ENCODE measurements around the gene HEATR1.

Gene HEATR1

GRCh38 chr1:236524895-236525184, 79.5 kb downstream of the HEATR1 start:
- no peak for DNase-seq
- no peak for TF ChIP-seq CTCF (IDR thresholded peaks at IDR 0.05; ENCODE audit: low read depth, low read length, missing control alignments)
- no peaks in the 10 kb centered on the region for H3K27me3 ChIP-seq (replicated peaks)
- H3K27ac ChIP-seq = peak overlapping the region; percentile 60
- peaks cover 6% of the 10 kb centered on the region for H3K36me3 ChIP-seq (replicated peaks)
- in situ Hi-C loops (cut with HindIII; ENCODE audit: low pct_ligation_motif_present, low sequenced_read_pairs) = no loop called here
- H3K4me3 ChIP-seq (ENCODE audit: low read depth, low read length) = peak overlapping the region; percentile 98

GRCh38 chr1:236524142-236524894, 80.0 kb downstream of the HEATR1 start:
- Histone ChIP-seq H3K36me3 (replicated peaks) (peaks cover 6% of the 10 kb centered on the region), H3K4me3 (ENCODE audit: low read depth, low read length) (peak overlapping the region; percentile 98), H3K27me3 (replicated peaks) (no peaks in the 10 kb centered on the region), H3K27ac (peak overlapping the region; percentile 60)
- TF ChIP-seq CTCF (IDR thresholded peaks at IDR 0.05; ENCODE audit: low read depth, low read length, missing control alignments) = no peak
- in situ Hi-C loops (cut with HindIII; ENCODE audit: low pct_ligation_motif_present, low sequenced_read_pairs) = no loop called here
- DNase-seq = peak; percentile 80

- DNase-seq = peak; percentile 68
- H3K36me3 ChIP-seq (replicated peaks) = peaks cover 6% of the 10 kb centered on the region
- H3K4me3 ChIP-seq (ENCODE audit: low read depth, low read length) = peak within 1 kb of the TSS; percentile 98
- in situ Hi-C loops (cut with HindIII; ENCODE audit: low pct_ligation_motif_present, low sequenced_read_pairs) = no loop called here
- no peaks in the 10 kb centered on the region for H3K27me3 ChIP-seq (replicated peaks)
- TF ChIP-seq CTCF (IDR thresholded peaks at IDR 0.05; ENCODE audit: low read depth, low read length, missing control alignments) = no peak
- peak within 1 kb of the TSS; percentile 60 for H3K27ac ChIP-seq
Measured at GRCh38 chr1:236523704-236524141, 80.6 kb downstream of the HEATR1 start, which contains the start of gene LGALS8. TSS of gene LGALS8 (plus strand) at chr1:236523982. CDS start at chr1:236526071, 2,089 bp downstream.

- Histone ChIP-seq H3K4me3 (ENCODE audit: low read depth, low read length) (peak overlapping the region; percentile 98), H3K27me3 (replicated peaks) (no peaks in the 10 kb centered on the region), H3K36me3 (replicated peaks) (peaks cover 6% of the 10 kb centered on the region), H3K27ac (peak overlapping the region; percentile 60)
- no peak for TF ChIP-seq CTCF (IDR thresholded peaks at IDR 0.05; ENCODE audit: low read depth, low read length, missing control alignments)
- no peak for DNase-seq
- in situ Hi-C loops (cut with HindIII; ENCODE audit: low pct_ligation_motif_present, low sequenced_read_pairs) = no loop called here
Measured at GRCh38 chr1:236522937-236523703, 81.2 kb downstream of the HEATR1 start.

GRCh38 chr1:236520445-236521005, 83.8 kb downstream of the HEATR1 start:
- no peak for TF ChIP-seq CTCF (IDR thresholded peaks at IDR 0.05; ENCODE audit: low read depth, low read length, missing control alignments)
- no peak for DNase-seq
- H3K4me3 ChIP-seq (ENCODE audit: low read depth, low read length) = no peak overlapping the region
- no peak overlapping the region for H3K27ac ChIP-seq
- H3K27me3 ChIP-seq (replicated peaks) = no peaks in the 10 kb centered on the region
- H3K36me3 ChIP-seq (replicated peaks) = no peaks in the 10 kb centered on the region
- in situ Hi-C loops (cut with HindIII; ENCODE audit: low pct_ligation_motif_present, low sequenced_read_pairs) = no loop called here

Data from brain microvascular endothelial cell (primary cell).